Thymus (tissue), 11 donors: Measurements from ENCODE around the gene CX3CL1. TPM values are rescaled to one million over a fixed set of nuclear protein-coding genes. Genes with fewer than 3 reads are reported as not detected.

Source experiments
- DNase-seq, 9 donors: peaks; one replicate each; pipeline ENCODE4 v3.0.0-alpha.2; 2013; ENCODE audit warnings: low spot score in 9 of 9, low read depth in 6 of 9, missing footprints in 1 of 9
- H3K27ac ChIP-seq, 2 donors: one replicate each; pipeline ENCODE4 v1.5.1; 2013; ENCODE audit warnings: control low read depth in 1 of 2, low read depth in 1 of 2, low read length in 1 of 2, mild to moderate bottlenecking in 1 of 2, moderate library complexity in 1 of 2
- H3K27me3 ChIP-seq, 2 donors: one replicate each; pipeline ENCODE4 v1.5.1; 2013; ENCODE audit warnings: low read length in 1 of 2; ENCODE audit not compliant: control insufficient read depth in 2 of 2, insufficient read depth in 1 of 2
- H3K36me3 ChIP-seq, 2 donors: one replicate each; pipeline ENCODE4 v1.5.1; 2013; ENCODE audit warnings: low read length in 1 of 2, mild to moderate bottlenecking in 1 of 2, moderate library complexity in 1 of 2; ENCODE audit not compliant: control insufficient read depth in 2 of 2, insufficient read depth in 2 of 2
- H3K4me1 ChIP-seq, 2 donors: one replicate each; pipeline ENCODE4 v1.5.1; 2013; ENCODE audit warnings: low read length in 2 of 2; ENCODE audit not compliant: control insufficient read depth in 2 of 2, insufficient read depth in 2 of 2
- H3K4me3 ChIP-seq, 2 donors: one replicate each; pipeline ENCODE4 v1.5.1; 2013; ENCODE audit warnings: low read length in 2 of 2, control low read depth in 1 of 2, mild to moderate bottlenecking in 1 of 2
- H3K9me3 ChIP-seq, 2 donors: one replicate each; pipeline ENCODE4 v1.5.1; 2013; ENCODE audit warnings: low read length in 1 of 2, mild to moderate bottlenecking in 1 of 2; ENCODE audit not compliant: control insufficient read depth in 2 of 2, insufficient read depth in 1 of 2
- WGBS: extraction: QIAGEN DNeasy Blood & Tissue Kit; methylation state at CpG from one replicate; pipeline ENCODE4 v1.1.7; 2013; 5-methylcytosine and 5-hydroxymethylcytosine counted together
- polyA plus RNA-seq: library from polyadenylated mRNA; stranded (reverse); fragments of 200-250 nt; gene quantifications from one replicate; pipeline ENCODE4 v1.2.3, GENCODE V29; 2013
- total RNA-seq: library from RNA; stranded (reverse); fragments of 120-200 nt; gene quantifications from one replicate; pipeline ENCODE4 v1.2.4, GENCODE V29; 2013
- donor health status: healthy.

The CX3CL1 gene
- total and polyA plus RNA-seq, 2 donors, result 1.4 to 7.2 TPM

GRCh38 chr16:57377080-57377841, 5.0 kb downstream of the CX3CL1 start:
- peaks cover 0 to 19% of the 10 kb centered on the region in 2 donors for H3K27me3 ChIP-seq
- DNase-seq, result no peak
- no peaks in the 10 kb centered on the region for H3K9me3 ChIP-seq
- no peak overlapping the region for H3K4me3 ChIP-seq
- no peaks in the 10 kb centered on the region for H3K36me3 ChIP-seq
- H3K4me1 ChIP-seq, result peaks cover 0 to 27% of the 10 kb centered on the region in 2 donors
- H3K27ac ChIP-seq, result no peak overlapping the region
- WGBS, result 35% methylated on average over 5 of the region's 5 CpGs

GRCh38 chr16:57379579-57379978, 7.3 kb downstream of the CX3CL1 start:
- H3K4me3 ChIP-seq, result no peak overlapping the region
- H3K36me3 ChIP-seq, result no peaks in the 10 kb centered on the region
- no peaks in the 10 kb centered on the region for H3K27me3 ChIP-seq
- H3K27ac ChIP-seq, result no peak overlapping the region
- WGBS, result 95% methylated on average over 10 of the region's 10 CpGs
- H3K4me1 ChIP-seq, result peaks cover 0 to 31% of the 10 kb centered on the region in 2 donors
- DNase-seq, result no peak
- no peaks in the 10 kb centered on the region for H3K9me3 ChIP-seq

- Histone ChIP-seq H3K27me3 (no peaks in the 10 kb centered on the region), H3K4me1 (peaks cover 0 to 37% of the 10 kb centered on the region in 2 donors), H3K36me3 (no peaks in the 10 kb centered on the region), H3K4me3 (no peak overlapping the region), H3K27ac (no peak overlapping the region), H3K9me3 (no peaks in the 10 kb centered on the region)
- WGBS, result 39% methylated on average over 8 of the region's 8 CpGs
- no peak for DNase-seq
Observed at GRCh38 chr16:57380671-57381462, 8.6 kb downstream of the CX3CL1 start.

- peaks cover 2 to 45% of the 10 kb centered on the region in 2 donors for H3K4me1 ChIP-seq
- DNase-seq, result no peak
- H3K36me3 ChIP-seq, result no peaks in the 10 kb centered on the region
- no peaks in the 10 kb centered on the region for H3K27me3 ChIP-seq
- H3K9me3 ChIP-seq, result no peaks in the 10 kb centered on the region
- no peak overlapping the region for H3K27ac ChIP-seq
- 97% methylated on average over 35 of the region's 35 CpGs for WGBS
- H3K4me3 ChIP-seq, result no peak overlapping the region
Observed at GRCh38 chr16:57381791-57382534, 9.7 kb downstream of the CX3CL1 start.

GRCh38 chr16:57382535-57383275, 10.4 kb downstream of the CX3CL1 start:
- DNase-seq, result no peak
- H3K27ac ChIP-seq, result no peak overlapping the region
- H3K36me3 ChIP-seq, result no peaks in the 10 kb centered on the region
- peaks cover 2 to 45% of the 10 kb centered on the region in 2 donors for H3K4me1 ChIP-seq
- WGBS, result 97% methylated on average over 16 of the region's 16 CpGs
- H3K27me3 ChIP-seq, result no peaks in the 10 kb centered on the region
- no peak overlapping the region for H3K4me3 ChIP-seq
- no peaks in the 10 kb centered on the region for H3K9me3 ChIP-seq

GRCh38 chr16:57383276-57384247, 11.3 kb downstream of the CX3CL1 start:
- 90% methylated on average over 8 of the region's 8 CpGs for WGBS
- Histone ChIP-seq H3K4me3 (no peak overlapping the region), H3K27ac (no peak overlapping the region), H3K36me3 (no peaks in the 10 kb centered on the region), H3K27me3 (no peaks in the 10 kb centered on the region), H3K9me3 (no peaks in the 10 kb centered on the region), H3K4me1 (peaks cover 2 to 41% of the 10 kb centered on the region in 2 donors)
- no peak for DNase-seq

- H3K4me3 ChIP-seq, result no peak overlapping the region
- 33% methylated on average over 11 of the region's 11 CpGs for WGBS
- H3K4me1 ChIP-seq, result peaks cover 2 to 41% of the 10 kb centered on the region in 2 donors
- no peaks in the 10 kb centered on the region for H3K9me3 ChIP-seq
- no peaks in the 10 kb centered on the region for H3K36me3 ChIP-seq
- H3K27me3 ChIP-seq, result no peaks in the 10 kb centered on the region
- DNase-seq, result no peak
- H3K27ac ChIP-seq, result no peak overlapping the region
Observed at GRCh38 chr16:57384248-57385070, 12.2 kb downstream of the CX3CL1 start.
